ENCODE data around the gene GJA4. TPM values are rescaled to one million over a fixed set of nuclear protein-coding genes. Genes with fewer than 3 reads are reported as not detected.

Gene GJA4
- total and polyA plus RNA-seq, 2 of the 8 experiments (the other 6 are each of a cell fraction or from before 2014, with no cell fraction given): 3.2 to 3.9 TPM

DNA sequence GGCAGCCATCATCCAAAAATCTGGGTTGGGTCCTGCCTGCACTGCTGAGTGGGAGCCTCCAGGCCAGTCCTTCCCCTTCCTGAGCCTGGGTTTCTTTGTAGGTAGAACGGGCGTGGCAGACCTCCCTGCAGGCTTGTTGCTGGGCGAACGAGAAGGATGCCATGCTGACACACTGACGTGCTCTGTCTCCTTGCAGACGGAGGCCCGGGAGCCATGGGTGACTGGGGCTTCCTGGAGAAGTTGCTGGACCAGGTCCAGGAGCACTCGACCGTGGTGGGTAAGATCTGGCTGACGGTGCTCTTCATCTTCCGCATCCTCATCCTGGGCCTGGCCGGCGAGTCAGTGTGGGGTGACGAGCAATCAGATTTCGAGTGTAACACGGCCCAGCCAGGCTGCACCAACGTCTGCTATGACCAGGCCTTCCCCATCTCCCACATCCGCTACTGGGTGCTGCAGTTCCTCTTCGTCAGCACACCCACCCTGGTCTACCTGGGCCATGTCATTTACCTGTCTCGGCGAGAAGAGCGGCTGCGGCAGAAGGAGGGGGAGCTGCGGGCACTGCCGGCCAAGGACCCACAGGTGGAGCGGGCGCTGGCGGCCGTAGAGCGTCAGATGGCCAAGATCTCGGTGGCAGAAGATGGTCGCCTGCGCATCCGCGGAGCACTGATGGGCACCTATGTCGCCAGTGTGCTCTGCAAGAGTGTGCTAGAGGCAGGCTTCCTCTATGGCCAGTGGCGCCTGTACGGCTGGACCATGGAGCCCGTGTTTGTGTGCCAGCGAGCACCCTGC is 1.4 kb downstream of the GJA4 start:
- H3K27me3 ChIP-seq (replicated peaks in 1 of 4; ENCODE audit: control insufficient read depth in 3 of 4, extremely low read depth in 1 of 4, insufficient read depth in 3 of 4, low read length in 3 of 4): peaks cover 0 to 13% (median 10%) of the 10 kb centered on the region in 4 experiments; a peak in 4 of 7 replicates
- H3K36me3 ChIP-seq (ENCODE audit: control insufficient read depth in 2 of 4, insufficient read depth in 4 of 4, low read length in 3 of 4): no peaks in the 10 kb centered on the region
- H3K23ac ChIP-seq (ENCODE audit: insufficient read length): no peak overlapping the region
- peak overlapping the region; percentile 23; the same call in 1 of the 2 replicates for H2BK12ac ChIP-seq (ENCODE audit: low read depth, low read length)
- no peak overlapping the region for H3K4ac ChIP-seq (replicated peaks; ENCODE audit: insufficient read length, low read depth, low read length)
- no peaks in the 10 kb centered on the region for H3K9me3 ChIP-seq (ENCODE audit: insufficient read depth in 2 of 2, low read depth in 1 of 2, low read length in 1 of 2)
- H2BK5ac ChIP-seq (ENCODE audit: low read depth, low read length): no peak overlapping the region
- no peak overlapping the region for H4K91ac ChIP-seq (replicated peaks; ENCODE audit: insufficient read length, low read length)
- H3K4me2 ChIP-seq (ENCODE audit: insufficient read depth in 1 of 2, low read depth in 2 of 2, low read length in 2 of 2): no peak overlapping the region; a peak in 1 of 4 replicates
- no peaks in the 10 kb centered on the region; the same call in 1 of the 2 replicates for H3K23me2 ChIP-seq (ENCODE audit: low read depth, low read length)
- H2AFZ ChIP-seq (ENCODE audit: low read length): no peak overlapping the region
- FAIRE-seq (no peak), DNase-seq (ENCODE audit: low read depth in 1 of 2, low spot score in 2 of 2) (no peak)
- H4K5ac ChIP-seq (ENCODE audit: insufficient read length, low read depth, low read length): no peak overlapping the region
- H3K9ac ChIP-seq (replicated peaks in 1 of 4; ENCODE audit: extremely low read depth in 1 of 4, low read depth in 3 of 4, low read length in 3 of 4): no peak overlapping the region
- no peak overlapping the region for H3K14ac ChIP-seq (ENCODE audit: insufficient read length)
- H3K79me2 ChIP-seq (ENCODE audit: control insufficient read depth in 1 of 2, insufficient read depth in 2 of 2, low read length in 2 of 2): no peaks in the 10 kb centered on the region
- no peak overlapping the region for H3K4me3 ChIP-seq (ENCODE audit: extremely low read depth in 1 of 4, insufficient read depth in 2 of 4, low read depth in 3 of 4, low read length in 4 of 4)
- WGBS, 2 experiments (ENCODE audit: extremely low coverage in 1 of 2, insufficient coverage in 1 of 2, insufficient read length in 1 of 2, insufficient replicate concordance in 2 of 2, low coverage in 1 of 2, low lambda C conversion rate in 2 of 2, missing lambda C conversion rate in 1 of 2): 96% methylated on average over 36 of the region's 40 CpGs; no CpG with 5 or more reads in 1 of the 2 experiments
- peaks cover 0 to 12% (median 7%) of the 10 kb centered on the region in 4 experiments; a peak in 4 of 7 replicates for H3K4me1 ChIP-seq (replicated peaks in 1 of 4; ENCODE audit: control insufficient read depth in 3 of 4, insufficient read depth in 4 of 4, low read length in 3 of 4)
- H2BK120ac ChIP-seq (replicated peaks; ENCODE audit: low read depth, low read length): no peak overlapping the region
- POLR2A ChIA-PET (ENCODE audit: partially characterized antibody): interaction anchor here (1.5 kb wide), 1 partner anchor 59 kb away, joined by 3 read pairs; no protein-coding TSS in a partner anchor
- H2BK20ac ChIP-seq (ENCODE audit: low read length): no peak overlapping the region
- H3K27ac ChIP-seq (ENCODE audit: low read depth, low read length): no peak overlapping the region
- H4K8ac ChIP-seq (ENCODE audit: extremely low read depth, insufficient read depth, low read length): no peak overlapping the region
- CTCF ChIA-PET (ENCODE audit: partially characterized antibody): interaction anchor here (0.5 to 12.6 kb wide), 4 partner anchors 12 to 1115 kb away, joined by 3 to 230 read pairs (median 4); no protein-coding TSS in a partner anchor
- H4K20me1 ChIP-seq (replicated peaks in 1 of 2; ENCODE audit: control insufficient read depth in 1 of 2, insufficient read depth in 2 of 2, low read length in 2 of 2): no peaks in the 10 kb centered on the region
- no peak overlapping the region for H2BK15ac ChIP-seq (ENCODE audit: low read length)
- no peak overlapping the region for H3K18ac ChIP-seq (ENCODE audit: extremely low read depth, low read length)
- 0 out of 2 replicates have a peak overlapping the region, but pooled peaks have one; percentile 10 for H2AK5ac ChIP-seq (ENCODE audit: low read depth, low read length)
- no peaks in the 10 kb centered on the region for H3K79me1 ChIP-seq (ENCODE audit: low read depth, low read length)
- H3K56ac ChIP-seq (replicated peaks; ENCODE audit: insufficient read length, low read depth, low read length): no peak overlapping the region
- TF ChIP-seq CEBPB (IDR thresholded peaks at IDR 0.05; ENCODE audit: low read depth, low read length): no peak
- no peak for TF ChIP-seq SIX5 (IDR thresholded peaks at IDR 0.05; ENCODE audit: low read depth, low read length)
- TF ChIP-seq ZNF274 (IDR thresholded peaks at IDR 0.05; ENCODE audit: borderline replicate concordance, extremely low read depth, low read length): no peak
- no peak for TF ChIP-seq MAFK (IDR thresholded peaks at IDR 0.05; ENCODE audit: low read depth, low read length)
- TF ChIP-seq TBP (IDR thresholded peaks at IDR 0.05; ENCODE audit: low read depth, low read length): no peak
- no peak for TF ChIP-seq GTF2F1 (IDR thresholded peaks at IDR 0.05; ENCODE audit: borderline replicate concordance, low read depth, low read length)
- TF ChIP-seq, protein P1, sequence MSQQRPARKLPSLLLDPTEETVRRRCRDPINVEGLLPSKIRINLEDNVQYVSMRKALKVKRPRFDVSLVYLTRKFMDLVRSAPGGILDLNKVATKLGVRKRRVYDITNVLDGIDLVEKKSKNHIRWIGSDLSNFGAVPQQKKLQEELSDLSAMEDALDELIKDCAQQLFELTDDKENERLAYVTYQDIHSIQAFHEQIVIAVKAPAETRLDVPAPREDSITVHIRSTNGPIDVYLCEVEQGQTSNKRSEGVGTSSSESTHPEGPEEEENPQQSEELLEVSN (IDR thresholded peaks at IDR 0.05): no peak
- no peak for TF ChIP-seq CHD2 (IDR thresholded peaks at IDR 0.05; ENCODE audit: low read length)
- no peak for TF ChIP-seq HDAC6 (IDR thresholded peaks at IDR 0.05; ENCODE audit: low read depth, low read length)
- TF ChIP-seq EZH2 (IDR thresholded peaks at IDR 0.05; ENCODE audit: low read depth, low read length, severe bottlenecking): no peak
- TF ChIP-seq SAP30 (IDR thresholded peaks at IDR 0.05; ENCODE audit: insufficient read depth, insufficient replicate concordance, low read length): no peak
